ENCODE results near the gene OR7A5.

DNA sequence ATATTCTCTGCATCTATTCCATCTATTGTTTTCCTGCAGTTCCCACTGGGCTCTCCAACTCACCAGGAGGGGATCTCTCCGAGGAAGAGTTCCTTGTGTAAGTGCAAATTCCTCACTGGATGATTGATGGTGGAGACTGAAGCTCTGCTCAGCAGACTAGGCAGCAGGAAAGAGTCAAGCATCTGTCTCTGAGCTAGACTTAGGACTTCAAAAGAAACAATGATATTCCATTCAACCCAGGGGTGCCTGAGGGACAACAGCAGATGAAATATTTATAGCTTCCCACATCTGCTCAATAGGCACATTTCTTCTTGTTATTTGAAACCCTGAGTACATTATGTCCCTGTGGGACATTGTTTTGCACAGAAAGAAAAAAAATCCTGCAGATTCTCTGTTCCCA lies at the start of gene OR7A5, which contains the start of gene OR7C1:
- TF ChIP-seq CTCF (IDR thresholded peaks at IDR 0.05) (no peak), POLR2AphosphoS5 (IDR thresholded peaks at IDR 0.05) (no peak)

All from stomach (tissue), 4 donors.